Ovary (tissue), 9 donors: Measurements from ENCODE around the gene ISG20. TPM values are rescaled to one million over a fixed set of nuclear protein-coding genes. Genes with fewer than 3 reads are reported as not detected.

ENCODE experiments used
- DNase-seq, 5 donors: peaks; one replicate each; pipeline ENCODE4 v3.0.0-alpha.2; 2019 to 2020
- H3K27ac ChIP-seq, 2 donors: fragments of 200-600 bp; one replicate each; pipeline versions ENCODE4 v1.5.1 to v1.8.0; 2019 to 2022
- H3K27me3 ChIP-seq: fragments of 200-600 bp; one replicate; pipeline ENCODE4 v1.8.0; 2022
- H3K36me3 ChIP-seq: fragments of 200-600 bp; sonication (generic); one replicate; pipeline ENCODE4 v1.5.1; 2019
- H3K4me1 ChIP-seq: one replicate; pipeline ENCODE4 v1.8.1; 2013; ENCODE audit warnings: mild to moderate bottlenecking, moderate library complexity; ENCODE audit not compliant: insufficient read depth
- H3K4me3 ChIP-seq: fragments of 200-600 bp; sonication (generic); one replicate; pipeline ENCODE4 v1.5.1; 2017
- H3K9me3 ChIP-seq, 2 donors: fragments of 200-600 bp in 1 of 2; sonication (generic) in 1 of 2; one replicate each; pipeline versions ENCODE4 v1.5.1 to v1.8.1; 2013 to 2019; ENCODE audit warnings: mild to moderate bottlenecking in 1 of 2, moderate library complexity in 1 of 2
- EP300 ChIP-seq: sonication (generic); formaldehyde crosslinking; IDR thresholded peaks from one replicate; pipeline ENCODE4 v1.6.1; 2017; ENCODE audit warnings: antibody characterized with exemption
- POLR2A ChIP-seq: fragments of 450-650 bp; IDR thresholded peaks from one replicate; pipeline ENCODE4 v1.6.1; 2017; ENCODE audit warnings: antibody characterized with exemption, mild to moderate bottlenecking, moderate library complexity
- WGBS, 3 donors: extraction: QIAGEN DNeasy Blood & Tissue Kit in 1 of 3; methylation state at CpG; one replicate each; pipeline versions ENCODE4 v1.1.5 to v1.1.7; 2013 to 2017; 5-methylcytosine and 5-hydroxymethylcytosine counted together
- intact Hi-C, 4 donors: fragments of 100-400 bp; cut with DNase I; formaldehyde crosslinking; loops; one replicate each; pipeline versions ENCODE4 v1.11.0 to v1.15.1; 2022 to 2023
- polyA plus RNA-seq, 2 donors: library from polyadenylated mRNA; stranded (reverse); fragments of 200-250 nt in 1 of 2; fragments of 350-450 nt in 1 of 2; fragmentation: Illumina TruSeq in 1 of 2; extraction: RNeasy Lipid Tissue Mini Kit (QIAGEN cat#74804) in 1 of 2; gene quantifications; one replicate each; pipeline ENCODE4 v1.2.3, GENCODE V29; 2013 to 2014
- total RNA-seq, 7 donors: library from RNA; depleted of rRNA in 2 of 7; stranded (reverse); fragments of >200 nt in 2 of 7; fragmentation: NEBNext Ultra II Directional in 3 of 7; extraction: Animal tissue kit (Norgen Biotek cat#: 25700) in 3 of 7; gene quantifications; one replicate each; pipeline versions ENCODE4 v1.1.0 to v1.2.4, GENCODE V29; 2016 to 2023
- TF ChIP-seq, protein P1 (sequence below), 3 donors: fragments of 450-650 bp in 2 of 3; fragments of 200-600 bp in 1 of 3; IDR thresholded peaks; one replicate each; pipeline versions ENCODE4 v1.5.1 to v1.8.0; 2016 to 2022; ENCODE audit warnings: antibody characterized with exemption in 3 of 3, mild to moderate bottlenecking in 1 of 3
- donor health status: DM: no; HTN: no; CAD: no; lungs with moderate emphysema.
- donor health status: DM: no; HTN: no; CAD: no.
- donor health status: Bipolar disorder and iron deficiency.
- donor health status: DM: yes; HTN: yes; CAD: no.
- donor health status: DM: no; HTN: no; CAD: no.
- donor health status: DM: yes; HTN: yes; CAD: no.

The ISG20 gene
- total and polyA plus RNA-seq, 9 donors: 0.88 to 58.6 (median 14.5) TPM

DNA sequence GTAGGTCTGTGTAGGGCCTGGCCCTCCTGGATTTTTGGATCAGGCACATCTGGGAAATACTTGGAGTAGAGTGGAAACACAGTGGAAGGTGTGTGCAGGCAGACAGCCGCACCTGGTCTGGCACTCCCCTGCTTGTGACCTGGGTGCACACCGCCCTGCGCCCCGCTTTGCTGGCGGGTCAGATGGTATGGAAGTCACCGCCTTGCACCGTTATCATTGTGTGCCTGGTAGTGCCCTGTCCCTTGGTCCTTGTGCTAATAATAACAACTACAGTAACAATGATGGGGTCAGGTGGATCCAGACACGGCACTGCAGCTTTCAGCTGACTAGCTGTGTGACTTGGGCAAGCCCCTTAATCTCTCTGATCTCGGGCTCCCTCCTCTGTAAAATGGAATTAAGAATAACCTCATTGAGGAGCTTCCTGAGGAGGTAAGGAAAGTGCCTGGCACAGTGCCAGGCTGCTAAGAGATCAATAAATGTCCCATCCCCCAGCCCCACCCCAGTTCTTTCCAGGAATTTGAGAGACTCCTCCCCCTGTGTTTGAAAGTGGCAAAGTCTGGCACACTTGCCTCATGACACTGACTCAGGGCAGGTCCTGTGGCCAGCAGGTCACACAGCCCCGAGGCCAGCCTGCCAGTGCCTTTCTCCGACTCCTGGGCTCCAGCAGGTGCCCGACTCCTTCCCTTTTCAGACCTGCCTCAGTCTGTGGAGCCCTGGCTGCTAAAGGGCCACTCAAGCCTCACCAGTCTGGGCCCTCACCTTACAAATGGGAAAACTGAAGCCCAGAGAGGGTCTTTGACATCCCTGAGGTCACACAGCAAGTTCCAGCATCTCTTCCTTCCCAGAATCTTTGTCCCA, 9.8 kb downstream of the ISG20 start:
- Histone ChIP-seq H3K4me1 (no peaks in the 10 kb centered on the region), H3K9me3 (no peaks in the 10 kb centered on the region), H3K4me3 (no peak overlapping the region), H3K27ac (no peak overlapping the region), H3K36me3 (no peaks in the 10 kb centered on the region), H3K27me3 (no peaks in the 10 kb centered on the region)
- TF ChIP-seq, protein P1, sequence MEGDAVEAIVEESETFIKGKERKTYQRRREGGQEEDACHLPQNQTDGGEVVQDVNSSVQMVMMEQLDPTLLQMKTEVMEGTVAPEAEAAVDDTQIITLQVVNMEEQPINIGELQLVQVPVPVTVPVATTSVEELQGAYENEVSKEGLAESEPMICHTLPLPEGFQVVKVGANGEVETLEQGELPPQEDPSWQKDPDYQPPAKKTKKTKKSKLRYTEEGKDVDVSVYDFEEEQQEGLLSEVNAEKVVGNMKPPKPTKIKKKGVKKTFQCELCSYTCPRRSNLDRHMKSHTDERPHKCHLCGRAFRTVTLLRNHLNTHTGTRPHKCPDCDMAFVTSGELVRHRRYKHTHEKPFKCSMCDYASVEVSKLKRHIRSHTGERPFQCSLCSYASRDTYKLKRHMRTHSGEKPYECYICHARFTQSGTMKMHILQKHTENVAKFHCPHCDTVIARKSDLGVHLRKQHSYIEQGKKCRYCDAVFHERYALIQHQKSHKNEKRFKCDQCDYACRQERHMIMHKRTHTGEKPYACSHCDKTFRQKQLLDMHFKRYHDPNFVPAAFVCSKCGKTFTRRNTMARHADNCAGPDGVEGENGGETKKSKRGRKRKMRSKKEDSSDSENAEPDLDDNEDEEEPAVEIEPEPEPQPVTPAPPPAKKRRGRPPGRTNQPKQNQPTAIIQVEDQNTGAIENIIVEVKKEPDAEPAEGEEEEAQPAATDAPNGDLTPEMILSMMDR (IDR thresholded peaks at IDR 0.05): no peak
- no peak for TF ChIP-seq POLR2A
- no peak for TF ChIP-seq EP300
- 88 to 92% (median 88%) methylated on average over 12 of the region's 12 CpGs for WGBS, 3 donors
- intact Hi-C loops: no loop called here
- DNase-seq: no peak

DNA sequence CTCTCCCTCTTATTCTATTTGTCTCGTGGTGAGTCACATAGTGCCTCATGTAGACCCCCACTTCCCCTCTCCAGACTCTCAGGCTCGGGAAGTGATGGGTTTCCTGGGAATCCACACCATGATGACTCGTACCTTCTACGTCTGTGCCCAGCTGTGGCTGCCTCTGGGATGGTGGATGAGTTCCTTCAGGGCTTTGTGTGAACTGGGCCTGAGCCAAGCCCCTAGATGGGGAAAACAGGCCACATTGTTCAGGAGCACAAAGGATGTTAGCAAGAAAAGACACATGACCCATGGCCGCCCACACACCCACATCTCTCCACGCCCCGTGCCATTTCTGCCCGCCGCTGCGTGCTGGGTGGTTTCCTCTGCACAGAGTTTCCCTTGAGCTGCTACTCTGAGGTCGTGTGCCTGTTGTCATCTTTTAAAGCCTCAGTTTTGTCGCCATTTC, 10.5 kb downstream of the ISG20 start:
- Histone ChIP-seq H3K27ac (no peak overlapping the region), H3K27me3 (no peaks in the 10 kb centered on the region), H3K4me3 (no peak overlapping the region), H3K9me3 (no peaks in the 10 kb centered on the region), H3K36me3 (no peaks in the 10 kb centered on the region), H3K4me1 (no peaks in the 10 kb centered on the region)
- no peak for TF ChIP-seq EP300
- no peak for TF ChIP-seq POLR2A
- 52 to 56% (median 55%) methylated on average over 12 of the region's 12 CpGs for whole genome bisulfite sequencing, 3 donors
- intact Hi-C loops: no loop called here
- DNase-seq: no peak

DNA sequence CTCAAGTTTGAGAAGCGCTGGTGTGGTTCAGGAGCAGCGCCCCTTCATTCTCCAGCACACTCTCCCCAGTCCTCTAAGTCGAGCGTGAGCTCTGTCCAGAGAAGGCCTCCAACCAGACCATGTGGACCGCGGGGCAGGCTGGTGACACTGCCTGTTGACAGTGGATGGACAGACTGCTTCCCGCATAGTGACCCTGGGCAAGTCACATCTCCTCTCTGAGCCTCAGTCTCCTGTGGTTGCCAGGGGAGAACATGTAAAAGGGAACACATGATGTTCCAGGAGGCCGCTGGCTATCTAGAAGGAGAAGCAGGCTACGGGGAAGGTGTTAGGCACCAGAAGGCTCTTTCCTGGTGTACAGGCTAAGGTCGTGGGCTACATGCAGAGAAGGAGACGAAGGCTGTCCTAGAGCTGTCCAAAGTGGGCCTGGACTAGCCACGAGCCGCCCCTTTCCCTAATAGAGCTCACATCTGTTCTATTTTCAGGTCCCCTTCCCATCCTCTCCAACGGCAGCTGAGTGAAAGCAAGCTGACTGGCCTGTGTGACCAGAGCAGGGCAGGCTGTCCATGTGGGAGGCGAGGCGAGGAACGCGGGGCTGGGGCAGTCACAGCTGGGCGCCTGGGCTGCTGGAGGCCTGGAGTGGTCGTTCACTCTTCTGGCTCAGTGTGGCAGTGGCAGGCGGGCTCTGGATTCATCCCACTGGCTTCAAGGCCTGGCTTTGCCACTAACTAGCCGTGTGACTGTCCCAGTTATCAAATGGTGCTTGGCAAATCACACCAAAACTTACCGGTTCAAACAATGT, 11.1 kb downstream of the ISG20 start:
- TF ChIP-seq POLR2A: no peak
- TF ChIP-seq, protein P1 (IDR thresholded peaks at IDR 0.05): no peak
- TF ChIP-seq EP300: no peak
- Histone ChIP-seq H3K27ac (no peak overlapping the region), H3K4me3 (no peak overlapping the region), H3K4me1 (no peaks in the 10 kb centered on the region), H3K9me3 (no peaks in the 10 kb centered on the region), H3K36me3 (no peaks in the 10 kb centered on the region), H3K27me3 (no peaks in the 10 kb centered on the region)
- DNase-seq: no peak
- intact Hi-C loops: loop anchor here in 1 of 4 donors (10.0 kb wide), 1 partner anchor 185 kb away; no protein-coding TSS in a partner anchor
- 77 to 85% (median 81%) methylated on average over 23 of the region's 23 CpGs for WGBS, 3 donors

GRCh38 chr15:88650556-88650955, 11.7 kb downstream of the ISG20 start:
- TF ChIP-seq POLR2A (no peak), EP300 (no peak)
- TF ChIP-seq, protein P1 (IDR thresholded peaks at IDR 0.05): no peak
- no peak for DNase-seq
- Histone ChIP-seq H3K4me3 (no peak overlapping the region), H3K27ac (no peak overlapping the region), H3K4me1 (no peaks in the 10 kb centered on the region), H3K9me3 (no peaks in the 10 kb centered on the region), H3K27me3 (no peaks in the 10 kb centered on the region), H3K36me3 (no peaks in the 10 kb centered on the region)
- 95 to 96% (median 96%) methylated on average over 12 of the region's 12 CpGs for WGBS, 3 donors
- intact Hi-C loops: loop anchor here in 1 of 4 donors (10.0 kb wide), 1 partner anchor 184 kb away; no protein-coding TSS in a partner anchor
